OCI-LY3 (cell line): ENCODE data around the gene FBLIM1.

Experiments used
- H2AFZ ChIP-seq: fragments of 200-600, 300-600 bp; shearing (Covaris generic); 2 replicates; pipeline ENCODE4 v1.6.0; 2014; ENCODE audit warnings: antibody characterized with exemption, low read depth, low read length
- H3K27ac ChIP-seq: fragments of 200-600, 300-600 bp; sonication (generic); 2 replicates; pipeline ENCODE4 v1.5.1; 2014; ENCODE audit warnings: mild to moderate bottlenecking, low read length, moderate library complexity, mixed read lengths
- H3K27me3 ChIP-seq: fragments of 200-600, 300-600 bp; sonication (generic); 2 replicates; pipeline ENCODE4 v1.6.1; 2014; ENCODE audit warnings: low read depth, low read length, mixed read lengths
- H3K36me3 ChIP-seq: fragments of 200-600, 300-600 bp; sonication (generic); replicated peaks from 2 replicates; pipeline ENCODE3; 2014; ENCODE audit warnings: low read depth, low read length, mixed read lengths
- H3K4me1 ChIP-seq: fragments of 300-600, 200-600 bp; sonication (generic); 2 replicates; pipeline ENCODE4 v1.6.1; 2014; ENCODE audit warnings: low read length, mixed read lengths
- H3K4me2 ChIP-seq: fragments of 200-600, 300-600 bp; sonication (generic); 2 replicates; pipeline ENCODE4 v1.6.1; 2014; ENCODE audit warnings: low read length, mixed read lengths
- H3K4me3 ChIP-seq: fragments of 300-600, 200-600 bp; sonication (generic); 2 replicates; pipeline ENCODE4 v1.5.1; 2014; ENCODE audit warnings: antibody characterized with exemption, mild to moderate bottlenecking, low read length, moderate library complexity
- H3K79me2 ChIP-seq: fragments of 300-600, 200-600 bp; shearing (Covaris generic); 2 replicates; pipeline ENCODE4 v1.6.1; 2014; ENCODE audit warnings: mild to moderate bottlenecking, low read length, mixed read lengths
- H3K9ac ChIP-seq: fragments of 300-600, 200-600 bp; shearing (Covaris generic); 2 replicates; pipeline ENCODE4 v1.6.0; 2014; ENCODE audit warnings: mild to moderate bottlenecking, low read length, moderate library complexity
- H3K9me3 ChIP-seq: fragments of 200-600, 300-600 bp; shearing (Covaris generic); 2 replicates; pipeline ENCODE4 v1.6.1; 2014; ENCODE audit warnings: low read length, mixed read lengths; ENCODE audit not compliant: insufficient read depth
- H4K20me1 ChIP-seq: fragments of 200-600, 300-600 bp; sonication (generic); 2 replicates; pipeline ENCODE4 v1.6.1; 2016; ENCODE audit warnings: low read length, mixed read lengths; ENCODE audit not compliant: insufficient read depth
- EZH2phosphoT487 ChIP-seq: fragments of 200-600 bp; shearing (Covaris generic); IDR thresholded peaks from 2 replicates; pipeline ENCODE4 v1.6.1; 2018; ENCODE audit warnings: antibody characterized with exemption, mixed run types, low read depth
- TF ChIP-seq, protein P1 (sequence below): fragments of 200-600, 300-600 bp; sonication (generic); IDR thresholded peaks from 2 replicates; pipeline ENCODE4 v1.5.1; 2014; ENCODE audit warnings: antibody characterized with exemption, low read length, low read depth

FBLIM1 gene

DNA sequence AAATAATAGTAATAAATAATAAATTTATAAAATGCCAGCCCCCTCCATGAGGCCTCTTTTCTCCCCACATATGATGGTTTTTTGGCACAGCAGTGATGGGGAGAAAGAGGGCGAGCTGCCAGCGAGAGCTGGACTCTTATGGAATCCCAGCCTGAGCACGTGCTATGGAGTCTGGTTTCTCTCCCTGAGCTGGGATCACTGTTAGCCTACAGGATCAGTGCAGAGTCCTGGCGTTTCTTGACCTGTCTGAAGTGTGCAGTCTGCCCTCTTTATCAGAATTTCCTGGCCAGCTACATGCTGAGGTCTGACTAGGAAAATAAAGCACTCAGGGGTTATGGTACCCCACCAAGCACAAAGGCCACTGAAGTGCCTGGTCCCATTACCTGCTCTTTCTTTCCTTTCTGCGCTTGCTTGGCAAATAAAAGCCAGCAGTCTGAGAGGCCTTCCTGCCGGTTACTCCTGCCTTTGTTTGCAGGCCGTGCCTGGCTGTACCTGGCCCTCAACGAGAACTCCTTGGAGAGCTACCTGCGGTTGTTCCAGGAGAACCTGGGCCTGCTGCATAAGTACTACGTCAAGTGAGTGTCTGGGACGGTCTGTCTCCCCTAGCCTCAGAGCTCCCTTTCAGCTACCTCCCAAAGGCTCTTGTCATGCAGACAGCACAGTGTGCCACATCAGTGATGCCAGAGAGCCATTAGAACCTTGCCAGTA is 41.0 kb upstream of the FBLIM1 start:
- Histone ChIP-seq H3K36me3 (no peaks in the 10 kb centered on the region), H3K9me3 (no peaks in the 10 kb centered on the region), H3K27ac (no peak overlapping the region), H2AFZ (no peak overlapping the region), H3K4me3 (no peak overlapping the region), H3K4me2 (no peak overlapping the region), H3K79me2 (peaks cover 8% of the 10 kb centered on the region), H3K4me1 (no peaks in the 10 kb centered on the region), H3K9ac (no peak overlapping the region), H4K20me1 (peaks cover 3% of the 10 kb centered on the region), H3K27me3 (no peaks in the 10 kb centered on the region)
- TF ChIP-seq, protein P1, sequence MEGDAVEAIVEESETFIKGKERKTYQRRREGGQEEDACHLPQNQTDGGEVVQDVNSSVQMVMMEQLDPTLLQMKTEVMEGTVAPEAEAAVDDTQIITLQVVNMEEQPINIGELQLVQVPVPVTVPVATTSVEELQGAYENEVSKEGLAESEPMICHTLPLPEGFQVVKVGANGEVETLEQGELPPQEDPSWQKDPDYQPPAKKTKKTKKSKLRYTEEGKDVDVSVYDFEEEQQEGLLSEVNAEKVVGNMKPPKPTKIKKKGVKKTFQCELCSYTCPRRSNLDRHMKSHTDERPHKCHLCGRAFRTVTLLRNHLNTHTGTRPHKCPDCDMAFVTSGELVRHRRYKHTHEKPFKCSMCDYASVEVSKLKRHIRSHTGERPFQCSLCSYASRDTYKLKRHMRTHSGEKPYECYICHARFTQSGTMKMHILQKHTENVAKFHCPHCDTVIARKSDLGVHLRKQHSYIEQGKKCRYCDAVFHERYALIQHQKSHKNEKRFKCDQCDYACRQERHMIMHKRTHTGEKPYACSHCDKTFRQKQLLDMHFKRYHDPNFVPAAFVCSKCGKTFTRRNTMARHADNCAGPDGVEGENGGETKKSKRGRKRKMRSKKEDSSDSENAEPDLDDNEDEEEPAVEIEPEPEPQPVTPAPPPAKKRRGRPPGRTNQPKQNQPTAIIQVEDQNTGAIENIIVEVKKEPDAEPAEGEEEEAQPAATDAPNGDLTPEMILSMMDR: no peak
- TF ChIP-seq EZH2phosphoT487: no peak

DNA sequence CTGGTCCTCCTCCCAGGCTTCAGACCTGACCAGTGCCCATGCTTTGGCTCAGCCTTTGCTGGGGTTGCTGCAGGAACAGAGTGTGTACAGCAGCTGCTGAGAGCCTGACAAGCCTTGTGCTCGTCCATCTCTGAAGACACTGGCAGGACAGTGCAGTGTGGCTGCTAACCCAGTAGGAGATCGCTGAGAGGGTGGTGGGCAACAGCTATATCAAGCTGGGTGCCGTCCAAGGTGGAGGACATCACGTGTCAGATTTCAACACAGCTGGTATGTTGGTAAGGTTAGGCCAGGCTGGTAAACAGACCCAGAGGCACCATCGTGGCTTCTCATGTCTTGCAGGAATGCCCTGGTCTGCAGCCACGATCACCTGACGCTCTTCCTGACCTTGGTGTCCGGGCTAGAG is 40.4 kb upstream of the FBLIM1 start:
- H3K27ac ChIP-seq: no peak overlapping the region
- TF ChIP-seq, protein P1: no peak
- TF ChIP-seq EZH2phosphoT487: no peak
- H3K79me2 ChIP-seq: peaks cover 8% of the 10 kb centered on the region
- no peak overlapping the region for H3K4me2 ChIP-seq
- H3K9ac ChIP-seq: no peak overlapping the region
- H4K20me1 ChIP-seq: peaks cover 3% of the 10 kb centered on the region; the same call in 1 of the 2 replicates
- no peak overlapping the region for H2AFZ ChIP-seq
- H3K36me3 ChIP-seq: no peaks in the 10 kb centered on the region
- H3K4me3 ChIP-seq: no peak overlapping the region
- H3K27me3 ChIP-seq: no peaks in the 10 kb centered on the region
- no peaks in the 10 kb centered on the region for H3K4me1 ChIP-seq
- no peaks in the 10 kb centered on the region for H3K9me3 ChIP-seq

DNA sequence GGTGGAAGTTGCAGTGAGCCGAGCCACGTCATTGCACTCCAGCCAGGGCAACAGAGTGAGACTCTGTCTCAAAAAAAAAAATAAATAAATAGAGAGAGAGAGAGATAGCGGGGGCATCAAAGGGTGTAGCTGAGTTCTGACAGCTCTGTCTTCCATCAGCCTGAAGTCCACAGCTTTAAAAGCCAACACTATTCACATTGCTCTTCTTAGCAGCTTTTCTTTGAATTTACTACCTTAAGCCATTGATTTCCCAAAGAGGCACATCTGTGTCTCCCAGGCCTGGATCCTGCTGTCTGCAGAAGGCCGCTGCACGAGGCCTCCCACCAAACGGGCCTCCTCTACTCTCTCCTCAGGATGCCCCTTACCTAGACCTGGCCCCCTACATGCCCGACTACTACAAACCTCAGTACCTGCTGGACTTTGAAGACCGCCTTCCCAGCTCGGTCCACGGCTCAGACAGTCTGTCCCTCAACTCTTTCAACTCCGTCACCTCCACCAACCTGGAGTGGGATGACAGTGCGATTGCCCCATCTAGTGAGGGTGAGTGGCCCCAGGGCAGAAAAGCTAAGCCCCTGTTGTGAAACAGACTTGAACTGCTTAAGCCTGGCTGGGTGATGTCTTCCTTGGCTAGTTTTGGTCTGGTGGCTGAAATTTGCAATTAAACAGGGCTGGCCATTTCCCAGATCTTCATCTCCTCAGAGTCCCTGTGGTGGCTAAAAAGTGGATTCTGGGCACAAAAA is 39.0 kb upstream of the FBLIM1 start:
- no peaks in the 10 kb centered on the region; the same call in 1 of the 2 replicates for H4K20me1 ChIP-seq
- H3K4me2 ChIP-seq: no peak overlapping the region
- TF ChIP-seq EZH2phosphoT487: no peak
- TF ChIP-seq, protein P1: no peak
- H3K27me3 ChIP-seq: no peaks in the 10 kb centered on the region
- H3K36me3 ChIP-seq: no peaks in the 10 kb centered on the region
- no peak overlapping the region for H2AFZ ChIP-seq
- H3K4me3 ChIP-seq: no peak overlapping the region
- no peak overlapping the region for H3K9ac ChIP-seq
- H3K27ac ChIP-seq: no peak overlapping the region
- peaks cover 5% of the 10 kb centered on the region for H3K79me2 ChIP-seq
- H3K9me3 ChIP-seq: no peaks in the 10 kb centered on the region
- no peaks in the 10 kb centered on the region for H3K4me1 ChIP-seq

DNA sequence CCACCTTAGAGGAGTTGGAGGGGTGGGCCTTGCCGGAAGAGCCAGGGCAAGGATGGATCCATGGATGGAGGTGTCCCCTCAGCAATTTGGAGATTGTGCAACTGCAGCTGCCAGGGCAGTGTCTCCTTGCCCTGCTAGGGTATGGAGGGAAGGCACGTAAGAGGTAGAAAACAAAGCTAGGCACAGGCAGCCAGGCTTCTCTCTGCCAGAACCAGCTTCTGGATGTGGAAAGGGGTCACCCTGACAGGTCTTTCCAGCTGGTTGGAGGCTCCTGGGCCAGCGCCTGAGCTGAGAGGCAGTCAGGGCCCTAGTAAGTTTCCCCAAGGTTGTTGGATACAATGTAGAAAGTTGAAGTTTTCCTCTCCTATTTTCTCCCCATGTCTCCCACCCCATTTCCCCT is 37.7 kb upstream of the FBLIM1 start:
- H3K27ac ChIP-seq: no peak overlapping the region
- no peaks in the 10 kb centered on the region for H3K9me3 ChIP-seq
- H3K4me1 ChIP-seq: no peaks in the 10 kb centered on the region
- TF ChIP-seq, protein P1: no peak
- TF ChIP-seq EZH2phosphoT487: no peak
- no peak overlapping the region for H3K4me3 ChIP-seq
- no peaks in the 10 kb centered on the region for H4K20me1 ChIP-seq
- H3K79me2 ChIP-seq: no peaks in the 10 kb centered on the region
- H3K4me2 ChIP-seq: no peak overlapping the region
- no peak overlapping the region for H3K9ac ChIP-seq
- no peaks in the 10 kb centered on the region for H3K36me3 ChIP-seq
- no peaks in the 10 kb centered on the region for H3K27me3 ChIP-seq
- no peak overlapping the region for H2AFZ ChIP-seq
